Adrenal gland (tissue), 5 donors: Measurements from ENCODE around the gene GSTCD.
"Not testable (repeated sequence)": the region's sequence is repeated elsewhere in the genome, so short reads cannot be mapped to it uniquely, and the experiment has no call there.

ENCODE experiments used
- CTCF ChIP-seq, 6 experiments: fragments of 450-650 bp in 4 of 6; fragments of 200-600 bp in 2 of 6; sonication (generic) in 1 of 6; IDR thresholded peaks; 1 replicate in 5 of 6; 2 replicates in 1 of 6; pipeline versions ENCODE4 v1.5.1 to v1.8.0; 2016 to 2021; ENCODE audit warnings: antibody characterized with exemption in 6 of 6, mild to moderate bottlenecking in 2 of 6, moderate library complexity in 1 of 6
- POLR2A ChIP-seq, 2 donors: fragments of 450-650 bp; IDR thresholded peaks; one replicate each; pipeline ENCODE4 v1.6.1; 2017; ENCODE audit warnings: antibody characterized with exemption in 2 of 2, mild to moderate bottlenecking in 2 of 2, moderate library complexity in 1 of 2
- donor health status: DM: no; HTN: no; CAD: no.

- not testable (repeated sequence) for TF ChIP-seq POLR2A, CTCF (IDR thresholded peaks at IDR 0.05)
Observed at GRCh38 chr4:105852230-105852629, 143.6 kb downstream of the GSTCD start.
